Ovary (tissue), 3 donors: Measurements from ENCODE around the gene NMU.

Experiments used
- CTCF ChIP-seq, 3 donors: fragments of 450-650 bp in 2 of 3; fragments of 200-600 bp in 1 of 3; IDR thresholded peaks; one replicate each; pipeline versions ENCODE4 v1.5.1 to v1.8.0; 2016 to 2022; ENCODE audit warnings: antibody characterized with exemption in 3 of 3, mild to moderate bottlenecking in 1 of 3
- EP300 ChIP-seq: sonication (generic); formaldehyde crosslinking; IDR thresholded peaks from one replicate; pipeline ENCODE4 v1.6.1; 2017; ENCODE audit warnings: antibody characterized with exemption
- donor health status: DM: no; HTN: no; CAD: no.

GRCh38 chr4:55663145-55663544, 27.0 kb upstream of the NMU start:
- no peak for TF ChIP-seq CTCF (IDR thresholded peaks at IDR 0.05)
- TF ChIP-seq EP300 = no peak
